GM20431 (cell line): ENCODE data around the gene ZNF687.

ENCODE experiments used
- in situ Hi-C: fragments of 300-500 bp; cut with MseI, MboI; formaldehyde crosslinking; loops from one replicate; pipeline ENCODE4 v1.15.0; 2020; ENCODE audit warnings: low sequenced_read_pairs; ENCODE audit not compliant: unreplicated experiment

The ZNF687 gene, protein sequence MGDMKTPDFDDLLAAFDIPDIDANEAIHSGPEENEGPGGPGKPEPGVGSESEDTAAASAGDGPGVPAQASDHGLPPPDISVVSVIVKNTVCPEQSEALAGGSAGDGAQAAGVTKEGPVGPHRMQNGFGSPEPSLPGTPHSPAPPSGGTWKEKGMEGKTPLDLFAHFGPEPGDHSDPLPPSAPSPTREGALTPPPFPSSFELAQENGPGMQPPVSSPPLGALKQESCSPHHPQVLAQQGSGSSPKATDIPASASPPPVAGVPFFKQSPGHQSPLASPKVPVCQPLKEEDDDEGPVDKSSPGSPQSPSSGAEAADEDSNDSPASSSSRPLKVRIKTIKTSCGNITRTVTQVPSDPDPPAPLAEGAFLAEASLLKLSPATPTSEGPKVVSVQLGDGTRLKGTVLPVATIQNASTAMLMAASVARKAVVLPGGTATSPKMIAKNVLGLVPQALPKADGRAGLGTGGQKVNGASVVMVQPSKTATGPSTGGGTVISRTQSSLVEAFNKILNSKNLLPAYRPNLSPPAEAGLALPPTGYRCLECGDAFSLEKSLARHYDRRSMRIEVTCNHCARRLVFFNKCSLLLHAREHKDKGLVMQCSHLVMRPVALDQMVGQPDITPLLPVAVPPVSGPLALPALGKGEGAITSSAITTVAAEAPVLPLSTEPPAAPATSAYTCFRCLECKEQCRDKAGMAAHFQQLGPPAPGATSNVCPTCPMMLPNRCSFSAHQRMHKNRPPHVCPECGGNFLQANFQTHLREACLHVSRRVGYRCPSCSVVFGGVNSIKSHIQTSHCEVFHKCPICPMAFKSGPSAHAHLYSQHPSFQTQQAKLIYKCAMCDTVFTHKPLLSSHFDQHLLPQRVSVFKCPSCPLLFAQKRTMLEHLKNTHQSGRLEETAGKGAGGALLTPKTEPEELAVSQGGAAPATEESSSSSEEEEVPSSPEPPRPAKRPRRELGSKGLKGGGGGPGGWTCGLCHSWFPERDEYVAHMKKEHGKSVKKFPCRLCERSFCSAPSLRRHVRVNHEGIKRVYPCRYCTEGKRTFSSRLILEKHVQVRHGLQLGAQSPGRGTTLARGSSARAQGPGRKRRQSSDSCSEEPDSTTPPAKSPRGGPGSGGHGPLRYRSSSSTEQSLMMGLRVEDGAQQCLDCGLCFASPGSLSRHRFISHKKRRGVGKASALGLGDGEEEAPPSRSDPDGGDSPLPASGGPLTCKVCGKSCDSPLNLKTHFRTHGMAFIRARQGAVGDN

GRCh38 chr1:151281969-151282882 is at the start of gene ZNF687:
Gene ZNF687, plus strand, starts transcription at chr1:151282299. Its CDS starts 3,993 bp downstream, at chr1:151286292.
- in situ Hi-C loops: no loop called here

- in situ Hi-C loops: no loop called here
Measured at GRCh38 chr1:151235235-151235634, 46.9 kb upstream of the ZNF687 start.

DNA sequence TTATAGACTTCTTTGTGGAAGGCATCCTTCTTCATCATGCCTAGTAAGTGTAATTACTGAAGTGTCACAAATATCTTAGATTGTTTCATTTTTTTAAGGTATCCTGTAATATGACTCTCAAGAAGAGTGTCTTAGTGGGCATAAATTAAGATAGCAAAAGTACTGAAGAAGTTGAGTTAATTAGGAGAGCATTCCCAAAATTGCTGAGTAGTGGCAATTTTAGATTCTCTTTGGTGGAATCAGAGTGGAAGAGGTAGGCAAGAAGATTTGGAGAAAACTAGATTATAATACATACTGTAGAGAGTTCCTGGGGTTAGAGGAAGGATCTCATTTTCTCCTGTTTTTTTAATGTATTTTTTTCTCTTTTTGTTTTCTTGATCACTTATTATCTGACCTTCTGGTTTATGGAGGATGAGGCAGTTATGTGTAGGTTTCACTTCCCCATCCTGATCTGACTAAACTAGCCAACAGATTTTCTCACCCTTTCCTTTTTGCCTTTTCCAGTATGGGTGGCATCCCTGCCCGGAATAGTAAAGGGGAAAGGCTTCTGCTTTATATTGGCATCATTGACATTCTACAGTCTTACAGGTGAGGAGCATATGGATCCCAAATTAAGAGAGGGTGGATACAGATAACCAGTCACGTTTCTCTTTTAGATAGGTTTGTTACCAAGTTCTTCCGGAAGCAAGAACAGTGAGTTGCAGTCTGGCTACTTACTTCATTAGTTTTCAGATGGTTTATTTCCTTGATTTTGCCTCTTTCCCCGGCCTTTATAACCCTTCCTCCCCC is 44.2 kb upstream of the ZNF687 start:
- in situ Hi-C loops: no loop called here

DNA sequence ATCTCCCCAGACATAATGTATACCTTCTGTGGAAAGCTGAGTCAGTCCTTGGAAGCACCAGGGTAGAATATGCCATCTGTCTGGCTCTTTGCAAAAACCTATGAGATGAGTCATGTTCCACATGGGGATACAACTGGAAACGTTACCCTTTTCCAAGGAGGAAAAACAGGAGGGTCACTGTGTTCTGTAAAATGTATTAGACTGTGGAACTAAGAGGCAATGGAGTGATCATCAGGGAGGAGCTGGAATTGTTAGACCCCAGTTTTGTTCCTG is 43.7 kb upstream of the ZNF687 start:
- in situ Hi-C loops: no loop called here

DNA sequence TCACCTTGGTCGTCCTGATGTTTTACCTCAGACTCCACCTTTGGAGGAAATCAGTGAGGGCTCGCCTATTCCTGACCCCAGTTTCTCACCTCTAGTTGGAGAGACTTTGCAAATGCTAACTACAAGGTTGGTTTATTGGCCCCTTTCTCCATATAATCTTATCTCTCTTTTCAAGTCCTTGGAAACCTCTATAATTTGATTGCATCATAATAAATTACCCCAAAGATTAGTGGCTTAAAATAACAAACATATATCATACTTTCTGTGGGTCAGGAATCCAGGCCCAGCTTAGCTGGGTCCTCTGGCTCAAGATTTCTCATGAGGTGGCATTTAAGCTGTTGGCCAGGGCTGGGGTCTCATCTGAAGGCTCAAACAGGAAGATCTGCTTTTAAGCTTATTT is 39.7 kb upstream of the ZNF687 start:
- in situ Hi-C loops: no loop called here

GRCh38 chr1:151243683-151244216 is 38.3 kb upstream of the ZNF687 start:
- in situ Hi-C loops: no loop called here

- in situ Hi-C loops: no loop called here
Measured at GRCh38 chr1:151246786-151247185, 35.3 kb upstream of the ZNF687 start.

GRCh38 chr1:151251656-151252470 is 30.2 kb upstream of the ZNF687 start:
- in situ Hi-C loops: no loop called here

DNA sequence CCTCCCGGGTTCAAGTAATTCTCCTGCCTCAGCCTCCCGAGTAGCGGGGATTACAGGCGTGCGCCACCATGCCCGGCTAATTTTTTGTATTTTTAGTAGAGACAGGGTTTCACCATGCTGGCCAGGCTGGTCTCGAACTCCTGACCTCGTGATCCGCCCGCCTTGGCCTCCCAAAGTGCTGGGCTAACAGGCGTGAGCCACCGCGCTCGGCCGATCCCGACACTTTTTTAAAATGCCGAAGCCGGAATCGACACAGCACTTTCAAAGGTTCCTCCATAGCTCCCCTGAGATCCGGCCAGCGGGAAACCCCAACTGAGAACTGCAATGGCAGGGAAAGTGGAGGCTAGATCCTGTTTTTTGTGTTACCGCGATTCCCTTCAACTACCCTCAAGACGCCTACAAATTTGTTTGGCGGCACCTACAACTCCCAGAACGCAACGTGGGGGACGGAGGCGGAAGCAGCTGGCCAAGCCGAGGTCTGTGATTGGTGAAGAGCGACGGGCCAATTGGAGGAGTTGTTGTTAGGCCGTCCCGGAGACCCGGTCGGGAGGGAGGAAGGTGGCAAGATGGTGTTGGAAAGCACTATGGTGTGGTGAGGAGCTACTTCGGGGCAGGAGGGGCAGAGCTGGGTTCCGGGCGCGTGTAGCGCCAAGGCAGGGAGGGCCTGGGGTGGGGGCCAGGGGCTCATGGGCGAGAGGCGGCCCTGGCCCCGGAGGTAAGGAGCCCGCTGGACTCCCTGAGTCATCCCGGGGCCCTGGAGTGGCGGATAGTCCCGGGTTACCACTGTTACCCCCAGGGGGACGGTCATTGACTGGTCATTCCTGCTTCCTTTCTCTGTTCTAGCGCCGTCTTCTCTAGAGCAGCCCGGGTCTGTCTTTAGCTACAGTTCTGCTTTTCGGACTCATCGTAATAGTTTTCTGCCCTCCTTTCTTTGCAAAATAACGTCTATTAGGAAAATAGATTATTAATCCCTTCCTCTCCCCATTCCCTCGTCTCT is 27.6 kb upstream of the ZNF687 start, which contains the start of gene PSMD4:
TSS of gene PSMD4 (plus strand) at position 518 of the 997 bp plus-strand sequence. CDS start at position 567, 49 bp downstream.
- in situ Hi-C loops: no loop called here

- in situ Hi-C loops: no loop called here
Measured at GRCh38 chr1:151255381-151255780, 26.7 kb upstream of the ZNF687 start.

DNA sequence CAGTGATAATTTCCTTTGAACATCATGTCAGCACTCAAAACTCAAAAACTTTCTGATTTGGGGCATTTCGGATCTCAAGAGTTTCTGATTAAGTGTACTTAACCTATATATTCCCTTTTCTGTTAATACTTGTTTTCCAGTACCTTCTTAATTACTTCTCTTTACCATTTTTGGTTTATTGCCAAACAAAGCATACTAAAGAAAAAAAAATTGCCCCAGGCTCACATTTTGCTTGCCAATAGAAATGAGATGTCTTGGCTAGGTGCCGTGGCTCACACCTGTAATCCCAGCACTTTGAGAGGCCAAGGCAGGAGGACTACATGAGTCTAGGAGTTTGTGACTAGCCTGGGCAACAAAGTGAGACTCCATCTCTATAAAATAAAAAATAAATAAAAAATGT is 22.7 kb upstream of the ZNF687 start:
- in situ Hi-C loops: no loop called here

GRCh38 chr1:151265446-151266236 is 16.5 kb upstream of the ZNF687 start:
- in situ Hi-C loops: no loop called here

DNA sequence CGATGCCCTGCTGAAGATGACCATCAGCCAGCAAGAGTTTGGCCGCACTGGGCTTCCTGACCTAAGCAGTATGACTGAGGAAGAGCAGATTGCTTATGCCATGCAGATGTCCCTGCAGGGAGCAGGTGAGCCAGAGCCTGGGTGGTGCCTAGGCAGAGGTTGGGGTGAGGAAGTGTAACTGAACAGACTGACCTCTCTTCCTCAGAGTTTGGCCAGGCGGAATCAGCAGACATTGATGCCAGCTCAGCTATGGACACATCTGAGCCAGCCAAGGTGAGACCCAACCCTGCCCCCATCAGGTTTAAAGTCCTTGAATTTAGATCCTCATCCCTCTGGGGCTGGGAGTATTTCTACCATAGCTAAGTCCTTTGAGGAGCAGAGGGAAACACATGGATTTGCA is 15.8 kb upstream of the ZNF687 start:
- in situ Hi-C loops: no loop called here

- in situ Hi-C loops: no loop called here
Measured at GRCh38 chr1:151266821-151267220, 15.3 kb upstream of the ZNF687 start.

DNA sequence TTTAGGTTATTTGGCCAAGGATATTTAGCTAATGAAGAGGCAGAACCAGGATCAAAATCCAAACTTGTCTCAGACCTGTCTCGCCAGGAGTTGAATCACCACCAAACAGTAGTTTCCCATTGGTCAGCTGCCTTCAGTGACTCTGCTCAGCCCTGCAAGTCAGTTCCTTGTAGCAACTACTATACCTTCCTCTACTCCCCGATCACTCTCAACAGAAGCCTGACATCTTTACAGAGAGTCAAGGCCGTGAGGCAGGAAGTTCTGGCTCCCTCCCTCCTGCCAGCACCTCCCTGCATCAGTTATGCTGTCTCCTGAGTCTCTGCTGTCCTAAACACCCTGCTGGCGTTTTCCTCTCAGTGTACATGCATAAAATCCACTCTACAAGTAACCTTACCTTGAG is 14.3 kb upstream of the ZNF687 start:
- in situ Hi-C loops: no loop called here
